IMR-90 (cell line): ENCODE measurements around the gene FERMT3. TPM values are rescaled to one million over a fixed set of nuclear protein-coding genes. Genes with fewer than 3 reads are reported as not detected.

Experiments
- ATAC-seq: fragments of 200-7000 bp; cut with Tn5 transposase; 2 replicates; pipeline ENCODE4 v1.9.1; 2020; ENCODE audit warnings: low read depth, mild to moderate bottlenecking, moderate library complexity
- BruUV-seq: library from RNA; stranded (reverse); fragments of 400-500 nt; replicated peaks from 2 replicates; lab custom pipeline; 2021; lab: Mats Ljungman, UMichigan
- CTCF ChIA-PET: fragments of 300-600 bp; formaldehyde crosslinking; extraction: SDS; loops from one replicate; lab custom pipeline; 2021; ENCODE audit warnings: antibody characterized with exemption; lab: Yijun Ruan, JAX
- POLR2A ChIA-PET: fragments of 300-600 bp; sonication (Branson Sonifier 250); formaldehyde crosslinking; loops from one replicate; lab custom pipeline; 2022; ENCODE audit warnings: antibody characterized with exemption; ENCODE audit not compliant: unreplicated experiment; lab: Charles Lee
- DNase-seq: peaks from one replicate; pipeline ENCODE4 v3.0.0; 2013
- H2AFZ ChIP-seq: replicated peaks from 2 replicates; pipeline ENCODE3; 2013; ENCODE audit warnings: low read length, mild to moderate bottlenecking; ENCODE audit not compliant: poor library complexity
- H2AK5ac ChIP-seq: 2 replicates; pipeline ENCODE4 v1.6.1; 2013; ENCODE audit warnings: low read depth, low read length, inconsistent platforms
- H2AK9ac ChIP-seq: replicated peaks from 2 replicates; pipeline ENCODE3; 2013; ENCODE audit warnings: mild to moderate bottlenecking, low read depth, low read length, moderate library complexity; ENCODE audit not compliant: poor library complexity
- H2BK120ac ChIP-seq: 2 replicates; pipeline ENCODE4 v1.6.1; 2013; ENCODE audit warnings: low read depth, low read length, inconsistent platforms
- H2BK15ac ChIP-seq: 3 replicates; pipeline ENCODE4 v1.6.1; 2013; ENCODE audit warnings: low read depth, low read length, inconsistent platforms
- H2BK20ac ChIP-seq: 2 replicates; pipeline ENCODE4 v1.6.1; 2013; ENCODE audit warnings: low read depth, mild to moderate bottlenecking, inconsistent platforms, low read length, moderate library complexity
- H2BK5ac ChIP-seq: 2 replicates; pipeline ENCODE4 v1.6.1; 2013; ENCODE audit warnings: mild to moderate bottlenecking, low read depth, low read length, inconsistent platforms; ENCODE audit not compliant: poor library complexity, severe bottlenecking
- H3K14ac ChIP-seq: replicated peaks from 2 replicates; pipeline ENCODE4 v1.6.1; 2013; ENCODE audit warnings: low read depth, low read length, inconsistent platforms
- H3K18ac ChIP-seq: 2 replicates; pipeline ENCODE4 v1.6.1; 2013; ENCODE audit warnings: low read depth, low read length, control low read depth
- H3K23ac ChIP-seq: 2 replicates; pipeline ENCODE4 v1.6.1; 2013; ENCODE audit warnings: low read depth, low read length, inconsistent platforms
- H3K27ac ChIP-seq: 2 replicates; pipeline ENCODE4 v1.5.1; 2013; ENCODE audit warnings: mild to moderate bottlenecking, control low read depth, low read length; ENCODE audit not compliant: insufficient read depth
- H3K27me3 ChIP-seq: 2 replicates; pipeline ENCODE4 v1.6.1; 2013; ENCODE audit warnings: low read length; ENCODE audit not compliant: control insufficient read depth, insufficient read depth
- H3K36me3 ChIP-seq: 2 replicates; pipeline ENCODE4 v1.6.1; 2013; ENCODE audit warnings: low read length, mixed read lengths; ENCODE audit not compliant: control insufficient read depth, insufficient read depth
- H3K4ac ChIP-seq: 2 replicates; pipeline ENCODE4 v1.6.1; 2013; ENCODE audit warnings: low read depth, low read length, inconsistent platforms
- H3K4me1 ChIP-seq: 2 replicates; pipeline ENCODE4 v1.6.1; 2013; ENCODE audit warnings: low read length, mixed read lengths; ENCODE audit not compliant: control insufficient read depth, insufficient read depth
- H3K4me2 ChIP-seq: 2 replicates; pipeline ENCODE4 v1.6.1; 2013; ENCODE audit warnings: low read depth, mild to moderate bottlenecking, control low read depth, low read length, moderate library complexity
- H3K4me3 ChIP-seq: 2 replicates; pipeline ENCODE4 v1.5.1; 2013; ENCODE audit warnings: low read depth, mild to moderate bottlenecking, control low read depth, low read length, moderate library complexity; ENCODE audit not compliant: insufficient read depth
- H3K56ac ChIP-seq: 2 replicates; pipeline ENCODE4 v1.6.1; 2013; ENCODE audit warnings: low read length, inconsistent platforms; ENCODE audit not compliant: insufficient read depth; ENCODE audit errors: extremely low read depth
- H3K79me1 ChIP-seq, 2 experiments: 2 replicates each; pipeline ENCODE4 v1.6.1; 2013; ENCODE audit warnings: low read length in 2 of 2, inconsistent platforms in 1 of 2, low read depth in 1 of 2
- H3K9ac ChIP-seq: 2 replicates; pipeline ENCODE4 v1.6.1; 2013; ENCODE audit warnings: low read depth, low read length, control low read depth
- H3K9me1 ChIP-seq: 2 replicates; pipeline ENCODE4 v1.6.1; 2013; ENCODE audit warnings: low read length, inconsistent platforms; ENCODE audit not compliant: insufficient read depth
- H3K9me3 ChIP-seq: 2 replicates; pipeline ENCODE4 v1.6.1; 2013; ENCODE audit warnings: low read length; ENCODE audit not compliant: control insufficient read depth, insufficient read depth
- H4K20me1 ChIP-seq: 2 replicates; pipeline ENCODE4 v1.6.1; 2013; ENCODE audit warnings: low read length, inconsistent platforms; ENCODE audit not compliant: insufficient read depth
- H4K5ac ChIP-seq: 2 replicates; pipeline ENCODE4 v1.6.1; 2013; ENCODE audit warnings: mild to moderate bottlenecking, low read depth, low read length, control low read depth
- H4K8ac ChIP-seq, 2 experiments: 2 replicates each; pipeline ENCODE4 v1.6.1; 2013; ENCODE audit warnings: low read depth in 2 of 2, low read length in 2 of 2, control low read depth in 1 of 2, inconsistent platforms in 1 of 2
- H4K91ac ChIP-seq: 2 replicates; pipeline ENCODE4 v1.6.1; 2013; ENCODE audit warnings: low read depth, low read length, inconsistent platforms; ENCODE audit not compliant: insufficient read depth
- BHLHE40 ChIP-seq: fragments of 150-350 bp; IDR thresholded peaks from 2 replicates; pipeline ENCODE4 v1.6.1; 2016; ENCODE audit warnings: mild to moderate bottlenecking, low read depth, low read length
- CEBPB ChIP-seq: IDR thresholded peaks from 2 replicates; pipeline ENCODE4 v1.6.1; 2012; ENCODE audit warnings: low read depth, low read length, improper control_type of control experiment
- CHD1 ChIP-seq: IDR thresholded peaks from 2 replicates; pipeline ENCODE4 v1.6.1; 2012; ENCODE audit warnings: low read depth, low read length, improper control_type of control experiment
- FOS ChIP-seq: fragments of 150-350 bp; IDR thresholded peaks from 2 replicates; pipeline ENCODE4 v1.6.1; 2016; ENCODE audit warnings: low read depth, low read length
- MAFK ChIP-seq: IDR thresholded peaks from 2 replicates; pipeline ENCODE4 v1.6.1; 2012; ENCODE audit warnings: low read depth, low read length, improper control_type of control experiment
- MAZ ChIP-seq: IDR thresholded peaks from 2 replicates; pipeline ENCODE4 v1.6.1; 2012; ENCODE audit warnings: low read depth, mild to moderate bottlenecking, low read length, improper control_type of control experiment, moderate library complexity, borderline replicate concordance
- MXI1 ChIP-seq: IDR thresholded peaks from 2 replicates; pipeline ENCODE4 v1.6.1; 2012; ENCODE audit warnings: low read depth, mild to moderate bottlenecking, low read length, moderate library complexity, borderline replicate concordance
- NFE2L2 ChIP-seq: fragments of 150-350 bp; IDR thresholded peaks from 2 replicates; pipeline ENCODE4 v1.6.1; 2016; ENCODE audit warnings: low read depth, mild to moderate bottlenecking, low read length
- POLR2A ChIP-seq: IDR thresholded peaks from 2 replicates; pipeline ENCODE4 v1.6.1; 2012; ENCODE audit warnings: mild to moderate bottlenecking, low read depth, low read length
- RAD21 ChIP-seq: IDR thresholded peaks from 2 replicates; pipeline ENCODE4 v1.6.1; 2012; ENCODE audit warnings: low read length, improper control_type of control experiment
- RCOR1 ChIP-seq: IDR thresholded peaks from 2 replicates; pipeline ENCODE4 v1.6.1; 2012; ENCODE audit warnings: mild to moderate bottlenecking, low read length, improper control_type of control experiment; ENCODE audit not compliant: insufficient replicate concordance
- RFX5 ChIP-seq: IDR thresholded peaks from 2 replicates; pipeline ENCODE4 v1.8.0; 2012; ENCODE audit warnings: low read depth, mild to moderate bottlenecking, low read length, moderate library complexity
- SMC3 ChIP-seq: fragments of 150-350 bp; IDR thresholded peaks from 2 replicates; pipeline ENCODE4 v1.6.1; 2016; ENCODE audit warnings: low read depth, mild to moderate bottlenecking, antibody characterized with exemption, low read length, moderate library complexity
- USF2 ChIP-seq: fragments of 150-350 bp; IDR thresholded peaks from 2 replicates; pipeline ENCODE4 v1.6.1; 2017; ENCODE audit warnings: mild to moderate bottlenecking, antibody characterized with exemption, low read length, low read depth
- WGBS, 2 experiments: methylation state at CpG; one replicate each; pipeline versions ENCODE4 v1.1.5 to v1.1.7; 2013; ENCODE audit warnings: missing lambda C conversion rate in 2 of 2; ENCODE audit not compliant: insufficient read length in 1 of 2; ENCODE audit errors: extremely low coverage in 2 of 2; 5-methylcytosine and 5-hydroxymethylcytosine counted together
- dilution Hi-C: fragments of 300-500 bp; cut with HindIII; formaldehyde crosslinking; loops from one replicate; pipeline ENCODE4 v1.14.3; 2018; ENCODE audit warnings: low sequenced_read_pairs; ENCODE audit not compliant: unreplicated experiment
- in situ Hi-C: fragments of 300-500 bp; cut with MboI; formaldehyde crosslinking; loops from 3 replicates; pipeline ENCODE4 v1.14.3; 2019; ENCODE audit warnings: low sequenced_read_pairs, inconsistent platforms, mixed read lengths
- intact Hi-C: fragments of 100-400 bp; cut with micrococcal nuclease; formaldehyde crosslinking; loops from 2 replicates; pipeline ENCODE4 v1.10.0; 2022
- polyA plus RNA-seq, 3 experiments: library from polyadenylated mRNA; depleted of rRNA; stranded (reverse); fragments of >200 nt; gene quantifications; 2 replicates each; pipeline ENCODE4 v1.2.3, GENCODE V29; 2012; ENCODE audit warnings: low replicate concordance in 1 of 3
- total RNA-seq: library from RNA; depleted of rRNA; stranded (reverse); fragments of >200 nt; gene quantifications from 2 replicates; pipeline ENCODE4 v1.2.3, GENCODE V29; 2012
- TF ChIP-seq, protein P1 (sequence below): conservative IDR thresholded peaks from 2 replicates; pipeline ENCODE4 v1.5.1; 2012; ENCODE audit warnings: mild to moderate bottlenecking, low read depth, low read length, improper control_type of control experiment

Gene FERMT3
- total and polyA plus RNA-seq, 2 of the 4 experiments (the other 2 are of a cell fraction): 0.36 to 2.3 TPM

GRCh38 chr11:64269540-64270220, 63.2 kb downstream of the FERMT3 start:
- H3K14ac ChIP-seq: peak overlapping the region; percentile 62
- H4K8ac ChIP-seq: peak overlapping the region; percentile 87 to 96
- H3K23ac ChIP-seq: peak overlapping the region; percentile 74
- CTCF ChIA-PET: interaction anchor here (0.7 to 1.5 kb wide), 3 partner anchors 8 to 65 kb away, joined by 3 to 4 read pairs (median 3); no protein-coding TSS in a partner anchor
- H4K20me1 ChIP-seq: no peaks in the 10 kb centered on the region; the same call in 1 of the 2 replicates
- H3K27me3 ChIP-seq: no peaks in the 10 kb centered on the region
- in situ Hi-C loops (no loop called here), intact Hi-C loops (loop anchor here (1.0 kb wide), 2 partner anchors 36 to 39 kb away; partner anchors contain the start of genes DNAJC4 and ESRRA), dilution Hi-C loops (no loop called here)
- DNase-seq (peak; percentile 100), ATAC-seq (peak; percentile 85)
- H3K79me1 ChIP-seq: peaks cover 9 to 33% of the 10 kb centered on the region in 2 experiments
- peak overlapping the region; percentile 51 for H4K5ac ChIP-seq
- H3K18ac ChIP-seq: no peak overlapping the region; the same call in 1 of the 2 replicates
- peak overlapping the region; percentile 73 for H3K4me2 ChIP-seq
- H3K9ac ChIP-seq: peak overlapping the region; percentile 79
- peak overlapping the region; percentile 56 for H3K4me3 ChIP-seq
- H2BK5ac ChIP-seq: peak overlapping the region; percentile 90
- H2AK5ac ChIP-seq: peak overlapping the region; percentile 44
- peak overlapping the region; percentile 86 for H3K27ac ChIP-seq
- H3K9me1 ChIP-seq: peaks cover 5% of the 10 kb centered on the region; the same call in 1 of the 2 replicates
- H2AFZ ChIP-seq: peak overlapping the region; percentile 96
- peak overlapping the region; percentile 98 for H2AK9ac ChIP-seq
- peak overlapping the region; percentile 72; the same call in 1 of the 2 replicates for H3K56ac ChIP-seq
- peaks cover 11% of the 10 kb centered on the region for H3K4me1 ChIP-seq
- 0% methylated on average over 53 of the region's 58 CpGs; no CpG with 5 or more reads in 1 of the 2 experiments for WGBS, 2 experiments
- no peak overlapping the region for H2BK15ac ChIP-seq
- H2BK20ac ChIP-seq: no peak overlapping the region
- peak overlapping the region; percentile 95 for H4K91ac ChIP-seq
- no peaks in the 10 kb centered on the region for H3K9me3 ChIP-seq
- peaks cover 10% of the 10 kb centered on the region; the same call in 1 of the 2 replicates for H3K36me3 ChIP-seq
- no TSS peak for BruUV-seq
- H2BK120ac ChIP-seq: peak overlapping the region; percentile 22
- peak overlapping the region; percentile 91 for H3K4ac ChIP-seq
- POLR2A ChIA-PET: interaction anchor here (0.6 to 0.7 kb wide), 2 partner anchors 23 to 48 kb away, joined by 3 read pairs; partner anchors contain the start of genes PPP1R14B, PRDX5 and TRMT112
- TF ChIP-seq FOS (no peak), CEBPB (peak; percentile 96), SMC3 (no peak), POLR2A (peak; percentile 73), USF2 (no peak), BHLHE40 (0 out of 2 replicates have a peak, but pooled peaks have one; percentile 18), MXI1 (peak; percentile 26; the same call in 1 of the 2 replicates), NFE2L2 (no peak), MAFK (no peak), MAZ (peak; percentile 97), RAD21 (no peak; the same call in 1 of the 2 replicates), RFX5 (no peak), CHD1 (no peak), RCOR1 (peak; percentile 10)
- TF ChIP-seq, protein P1, sequence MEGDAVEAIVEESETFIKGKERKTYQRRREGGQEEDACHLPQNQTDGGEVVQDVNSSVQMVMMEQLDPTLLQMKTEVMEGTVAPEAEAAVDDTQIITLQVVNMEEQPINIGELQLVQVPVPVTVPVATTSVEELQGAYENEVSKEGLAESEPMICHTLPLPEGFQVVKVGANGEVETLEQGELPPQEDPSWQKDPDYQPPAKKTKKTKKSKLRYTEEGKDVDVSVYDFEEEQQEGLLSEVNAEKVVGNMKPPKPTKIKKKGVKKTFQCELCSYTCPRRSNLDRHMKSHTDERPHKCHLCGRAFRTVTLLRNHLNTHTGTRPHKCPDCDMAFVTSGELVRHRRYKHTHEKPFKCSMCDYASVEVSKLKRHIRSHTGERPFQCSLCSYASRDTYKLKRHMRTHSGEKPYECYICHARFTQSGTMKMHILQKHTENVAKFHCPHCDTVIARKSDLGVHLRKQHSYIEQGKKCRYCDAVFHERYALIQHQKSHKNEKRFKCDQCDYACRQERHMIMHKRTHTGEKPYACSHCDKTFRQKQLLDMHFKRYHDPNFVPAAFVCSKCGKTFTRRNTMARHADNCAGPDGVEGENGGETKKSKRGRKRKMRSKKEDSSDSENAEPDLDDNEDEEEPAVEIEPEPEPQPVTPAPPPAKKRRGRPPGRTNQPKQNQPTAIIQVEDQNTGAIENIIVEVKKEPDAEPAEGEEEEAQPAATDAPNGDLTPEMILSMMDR: peak; percentile 17; the same call in 1 of the 2 replicates
